VCaP (cell line): ENCODE results near the gene DCHS2.

Experiments
- H3K27ac ChIP-seq: fragments of 450-650 bp; 2 replicates; pipeline ENCODE4 v1.5.1; 2017
- CTCF ChIP-seq: fragments of 450-650 bp; conservative IDR thresholded peaks from 2 replicates; pipeline ENCODE4 v1.5.1; 2017; ENCODE audit warnings: mild to moderate bottlenecking, moderate library complexity

The DCHS2 gene

GRCh38 chr4:154367659-154368058 lies 123.9 kb downstream of the DCHS2 start:
- no peak for TF ChIP-seq CTCF
- no peak overlapping the region for H3K27ac ChIP-seq

- no peak for TF ChIP-seq CTCF
- no peak overlapping the region for H3K27ac ChIP-seq
Observed at GRCh38 chr4:154366956-154367355, 124.6 kb downstream of the DCHS2 start.

GRCh38 chr4:154364066-154364845 lies 127.3 kb downstream of the DCHS2 start:
- H3K27ac ChIP-seq = no peak overlapping the region
- no peak for TF ChIP-seq CTCF

- no peak overlapping the region for H3K27ac ChIP-seq
- TF ChIP-seq CTCF = no peak
Observed at GRCh38 chr4:154361450-154361849, 130.1 kb downstream of the DCHS2 start.

- no peak for TF ChIP-seq CTCF
- H3K27ac ChIP-seq = no peak overlapping the region
Observed at GRCh38 chr4:154360491-154360890, 131.1 kb downstream of the DCHS2 start.

- no peak overlapping the region for H3K27ac ChIP-seq
- no peak for TF ChIP-seq CTCF
Observed at GRCh38 chr4:154354883-154355282, 136.7 kb downstream of the DCHS2 start.

GRCh38 chr4:154349829-154350228 lies 141.8 kb downstream of the DCHS2 start:
- H3K27ac ChIP-seq = no peak overlapping the region
- peak; percentile 80 for TF ChIP-seq CTCF
